Measurements from ENCODE around the gene DDX27.
A peak's percentile ranks its signal among the peaks of the same experiment; 100 is the strongest.
"Not testable (repeated sequence)": the region's sequence is repeated elsewhere in the genome, so short reads cannot be mapped to it uniquely, and the experiment has no call there.

DDX27 gene, protein sequence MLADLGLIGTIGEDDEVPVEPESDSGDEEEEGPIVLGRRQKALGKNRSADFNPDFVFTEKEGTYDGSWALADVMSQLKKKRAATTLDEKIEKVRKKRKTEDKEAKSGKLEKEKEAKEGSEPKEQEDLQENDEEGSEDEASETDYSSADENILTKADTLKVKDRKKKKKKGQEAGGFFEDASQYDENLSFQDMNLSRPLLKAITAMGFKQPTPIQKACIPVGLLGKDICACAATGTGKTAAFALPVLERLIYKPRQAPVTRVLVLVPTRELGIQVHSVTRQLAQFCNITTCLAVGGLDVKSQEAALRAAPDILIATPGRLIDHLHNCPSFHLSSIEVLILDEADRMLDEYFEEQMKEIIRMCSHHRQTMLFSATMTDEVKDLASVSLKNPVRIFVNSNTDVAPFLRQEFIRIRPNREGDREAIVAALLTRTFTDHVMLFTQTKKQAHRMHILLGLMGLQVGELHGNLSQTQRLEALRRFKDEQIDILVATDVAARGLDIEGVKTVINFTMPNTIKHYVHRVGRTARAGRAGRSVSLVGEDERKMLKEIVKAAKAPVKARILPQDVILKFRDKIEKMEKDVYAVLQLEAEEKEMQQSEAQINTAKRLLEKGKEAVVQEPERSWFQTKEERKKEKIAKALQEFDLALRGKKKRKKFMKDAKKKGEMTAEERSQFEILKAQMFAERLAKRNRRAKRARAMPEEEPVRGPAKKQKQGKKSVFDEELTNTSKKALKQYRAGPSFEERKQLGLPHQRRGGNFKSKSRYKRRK

DNA sequence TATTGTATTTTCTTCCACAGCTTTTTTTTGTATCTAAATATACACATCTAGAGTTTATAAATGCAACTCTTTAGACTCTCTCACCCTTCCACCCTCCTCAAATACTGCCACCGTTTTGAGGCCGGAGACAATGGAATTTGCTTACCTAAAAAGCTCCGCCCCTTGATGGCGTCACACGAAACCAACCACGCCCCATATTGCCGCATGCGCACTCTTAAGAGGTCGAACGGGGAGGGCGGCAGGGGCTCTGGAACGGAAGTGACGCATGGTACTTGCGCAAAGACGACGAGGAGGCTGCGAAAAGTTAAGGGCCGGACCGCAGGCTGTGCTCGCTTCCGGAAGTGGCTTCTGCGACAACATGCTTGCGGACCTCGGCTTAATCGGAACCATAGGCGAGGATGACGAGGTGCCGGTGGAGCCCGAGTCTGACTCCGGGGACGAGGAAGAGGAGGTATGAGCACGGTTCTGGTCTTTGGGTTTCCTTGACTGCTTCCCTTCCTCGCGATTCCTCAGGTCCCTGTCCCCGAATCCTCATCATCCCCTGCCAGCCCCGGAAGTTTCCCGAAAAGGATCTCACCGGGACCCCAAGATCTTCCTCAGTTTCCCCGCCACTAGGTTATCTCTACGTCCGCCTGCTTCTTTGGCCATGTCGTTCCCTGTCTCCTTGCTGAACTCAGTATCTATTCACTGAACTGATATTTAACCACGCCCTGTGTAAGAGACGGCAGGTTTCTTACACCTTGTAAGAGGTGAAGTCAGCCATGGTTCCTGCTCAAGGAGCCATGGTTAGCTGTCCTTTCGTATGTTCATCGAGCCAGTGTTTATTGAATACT, at the start of gene DDX27:
DDX27 (plus strand) TSS at position 326 of the 833 bp plus-strand sequence; CDS start at position 359, 33 bp downstream.
- peak; percentile 100 for DNase-seq (ENCODE audit: insufficient read length, low spot score)
- peak; percentile 99 for FAIRE-seq

DNA sequence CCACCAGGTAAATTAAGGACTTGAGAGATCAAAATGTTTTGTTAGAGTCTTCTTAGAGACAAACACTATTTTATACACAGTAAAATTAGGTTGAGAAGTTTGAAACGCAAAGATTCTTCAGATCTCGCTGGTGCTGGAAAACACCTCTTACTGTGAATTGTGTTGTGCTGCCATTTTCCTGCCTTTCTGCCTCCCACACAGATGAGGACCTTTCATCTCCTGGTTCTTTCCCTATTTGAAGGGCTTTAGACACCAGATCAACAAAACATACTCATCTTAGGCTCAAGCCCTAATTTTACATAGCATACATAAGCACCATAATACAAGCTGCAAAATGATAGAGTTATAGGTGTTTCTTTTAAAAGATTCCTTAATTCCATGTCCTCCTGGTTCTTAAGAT, 49.7 kb upstream of the DDX27 start:
- DNase-seq (ENCODE audit: insufficient read length, low spot score) (no peak), FAIRE-seq (peak; percentile 55)

DNA sequence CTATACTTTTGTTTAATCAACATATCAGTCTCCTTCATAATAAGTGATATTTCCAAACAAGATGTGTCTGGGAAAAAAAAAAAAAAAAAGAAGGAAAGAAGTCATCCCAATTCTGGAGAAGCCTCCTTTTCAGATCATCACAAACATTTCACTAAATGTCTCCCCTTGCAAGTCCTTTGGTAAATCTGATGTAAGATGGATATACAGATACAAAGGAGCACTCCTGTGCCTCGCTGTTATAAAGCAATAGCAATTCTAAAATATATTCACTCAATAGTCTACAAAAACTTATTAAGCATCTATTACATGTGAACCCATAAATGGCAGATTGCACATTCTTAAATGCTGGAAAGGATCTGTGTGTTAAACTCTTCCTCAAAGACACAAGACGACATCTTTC, 48.5 kb upstream of the DDX27 start:
- no peak for DNase-seq (ENCODE audit: insufficient read length, low spot score)
- FAIRE-seq = no peak

DNA sequence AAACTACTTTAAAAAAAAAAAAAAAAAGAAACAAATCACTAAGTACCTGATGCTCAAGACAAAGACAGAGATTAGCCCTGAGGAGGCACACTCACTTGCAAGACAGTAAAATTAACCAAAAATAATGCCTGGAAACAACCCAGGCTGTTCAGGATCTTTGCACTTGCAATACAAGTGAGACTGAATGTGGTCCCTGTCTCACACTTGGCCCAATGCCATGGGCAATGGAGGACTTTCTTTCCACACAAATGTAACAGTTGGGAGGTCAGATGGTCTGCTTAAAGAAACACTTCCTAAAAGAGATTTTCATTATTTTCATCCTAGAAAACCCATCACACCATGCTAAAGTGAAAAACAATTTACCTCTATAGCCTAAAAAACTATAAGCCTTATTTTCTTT, 47.3 kb upstream of the DDX27 start:
- FAIRE-seq = no peak
- no peak for DNase-seq (ENCODE audit: insufficient read length, low spot score)

DNA sequence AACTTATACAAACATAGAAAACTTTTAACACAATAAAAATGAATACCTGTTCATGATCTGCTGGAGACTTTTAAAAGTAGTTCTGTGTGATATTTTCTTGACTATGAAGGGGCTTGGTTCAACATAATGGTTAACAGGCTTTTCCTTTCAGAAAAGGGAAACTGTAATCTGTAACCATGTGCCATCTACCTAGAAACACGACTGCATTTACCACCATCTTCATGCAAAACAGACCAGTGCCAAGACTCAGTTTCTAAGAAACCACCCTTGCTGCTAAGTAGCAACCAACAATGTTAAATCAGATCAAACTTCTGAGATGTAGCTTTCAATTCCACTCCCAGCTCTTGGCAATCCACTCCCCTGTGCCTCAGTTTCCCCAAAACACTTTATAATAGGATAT, 46.8 kb upstream of the DDX27 start:
- peak; percentile 42 for FAIRE-seq
- DNase-seq (ENCODE audit: insufficient read length, low spot score) = no peak

DNA sequence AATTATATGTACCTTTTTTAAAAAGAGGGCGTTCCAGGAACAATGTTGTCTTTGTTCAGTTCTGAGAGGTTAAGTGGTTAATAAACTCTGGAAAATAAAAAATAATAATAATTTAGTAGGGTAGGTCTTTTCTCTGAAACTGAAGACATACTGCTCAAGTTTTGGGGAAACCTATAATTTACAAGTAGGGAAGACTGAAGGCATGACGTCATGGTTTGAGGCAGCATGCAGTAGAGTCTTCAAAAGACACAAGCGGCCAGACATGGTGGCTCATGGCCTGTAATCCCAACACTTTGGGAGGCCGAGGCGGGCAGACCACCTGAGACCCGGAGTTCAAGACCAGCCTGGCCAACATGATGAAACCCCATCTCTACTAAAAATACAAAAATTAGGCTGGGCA, 45.0 kb upstream of the DDX27 start:
- FAIRE-seq = no peak
- DNase-seq (ENCODE audit: insufficient read length, low spot score) = no peak

DNA sequence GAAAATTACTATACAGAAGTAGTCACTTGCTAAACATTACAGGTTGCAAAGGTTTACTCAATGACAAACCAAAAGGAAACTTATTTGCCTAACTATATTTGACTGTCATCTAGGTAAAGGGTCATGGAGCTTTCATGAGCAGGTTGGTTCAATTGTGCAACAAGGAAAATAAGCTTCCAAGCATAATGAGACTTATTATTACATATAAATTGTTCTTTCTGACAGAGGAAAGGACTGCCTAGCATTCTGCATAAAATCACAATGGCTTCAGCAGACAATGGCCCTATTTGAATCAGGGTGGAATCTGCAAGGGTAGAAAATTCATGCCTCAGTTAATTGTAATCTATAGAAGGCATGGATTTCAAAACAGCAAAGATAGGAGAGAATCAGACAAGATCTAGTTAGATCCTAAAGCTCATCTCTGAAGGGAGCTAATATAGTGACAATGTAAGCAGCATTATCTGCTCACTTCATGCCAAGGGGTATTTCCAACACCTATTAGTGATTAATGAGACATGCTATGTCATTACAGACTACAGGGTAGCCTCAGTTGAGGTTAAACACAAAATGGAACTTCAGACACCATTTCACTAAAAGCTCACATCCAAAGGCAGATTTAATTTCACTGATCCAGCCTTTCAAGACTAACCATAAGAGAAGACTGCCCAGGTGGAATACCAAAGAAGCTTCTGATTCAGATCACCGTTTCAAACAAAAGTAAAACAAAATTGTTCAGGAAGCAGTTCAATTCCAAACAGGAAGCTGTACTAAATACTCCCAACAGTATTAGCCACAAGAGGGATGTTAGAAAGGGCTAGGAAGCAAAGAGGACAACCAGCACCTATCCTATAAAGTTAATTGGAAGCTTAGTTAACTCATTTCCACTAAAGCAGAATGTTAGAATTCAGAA, 39.6 kb upstream of the DDX27 start:
- DNase-seq (ENCODE audit: insufficient read length, low spot score) = no peak

DNA sequence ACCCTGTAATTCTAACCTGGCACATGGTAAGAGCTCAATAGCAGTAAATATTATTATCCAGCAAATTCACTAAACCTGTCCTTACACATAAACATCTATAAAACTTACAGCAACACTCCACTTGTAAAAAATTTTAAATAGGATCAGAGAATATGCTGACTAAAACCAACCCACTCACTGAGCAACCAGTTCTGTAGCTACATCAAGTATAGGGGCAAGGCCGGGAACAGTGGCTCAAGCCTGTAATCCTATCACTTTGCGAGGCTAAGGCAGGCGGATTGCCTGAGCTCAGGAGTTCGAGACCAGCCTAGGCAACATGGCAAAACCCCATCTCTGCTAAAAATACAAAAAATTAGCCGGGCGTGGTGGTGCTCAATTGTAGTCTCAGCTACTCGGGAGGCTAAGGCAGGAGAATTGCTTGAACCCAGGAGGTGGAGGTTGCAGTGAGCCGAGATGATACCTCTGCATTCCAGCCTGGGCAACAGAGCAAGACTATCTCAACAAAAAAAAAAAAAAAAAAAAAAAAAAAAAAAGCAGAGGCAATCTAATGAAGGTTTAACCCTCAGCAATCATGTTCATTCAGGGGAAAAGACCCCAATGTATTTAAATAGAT, 37.8 kb upstream of the DDX27 start:
- DNase-seq (ENCODE audit: insufficient read length, low spot score) (no peak), FAIRE-seq (peak; percentile 31)

More for the DNA sequence above, 39.6 kb upstream of the DDX27 start:
- no peak for FAIRE-seq

DNA sequence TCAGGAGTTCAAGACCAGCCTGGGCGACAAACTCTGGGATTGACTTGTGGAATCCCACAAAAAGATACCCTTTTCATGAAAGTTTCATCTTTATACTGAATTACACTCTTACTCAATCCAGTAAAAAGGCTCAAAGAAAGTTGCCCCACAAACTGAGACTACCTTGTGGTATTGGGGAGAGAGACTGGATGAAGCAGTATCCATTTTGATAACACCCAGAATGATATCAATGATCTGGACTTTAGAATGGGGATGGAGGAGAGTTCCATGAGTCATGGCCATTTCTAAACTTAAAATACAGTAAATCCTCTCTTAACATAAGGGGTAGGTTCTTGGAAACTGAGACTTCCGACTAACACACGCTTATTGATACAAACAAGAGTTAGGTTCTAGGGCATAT, 35.8 kb upstream of the DDX27 start:
- peak; percentile 4 for FAIRE-seq
- no peak for DNase-seq (ENCODE audit: insufficient read length, low spot score)

DNA sequence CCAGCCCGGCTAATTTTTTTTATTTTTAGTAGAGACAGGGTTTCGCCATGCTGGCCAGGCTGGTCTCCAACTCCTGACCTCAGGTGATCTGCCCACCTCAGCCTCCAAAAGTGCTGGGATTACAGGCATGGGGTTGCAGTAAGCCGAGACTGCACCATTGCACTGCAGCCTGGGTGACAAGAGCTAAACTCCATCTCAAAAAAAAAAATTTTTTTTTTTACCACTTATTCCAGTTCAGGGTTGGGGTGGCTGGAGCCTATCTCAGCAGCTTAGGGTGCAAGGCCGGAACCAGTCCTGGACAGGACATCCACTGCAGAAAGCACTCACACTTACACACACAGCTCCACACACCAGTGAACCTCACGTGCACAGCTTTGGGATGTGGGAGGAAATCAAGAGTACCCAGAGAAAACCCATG, 35.1 kb upstream of the DDX27 start:
- peak; percentile 16 for FAIRE-seq
- not testable (repeated sequence) for DNase-seq (ENCODE audit: insufficient read length, low spot score)

DNA sequence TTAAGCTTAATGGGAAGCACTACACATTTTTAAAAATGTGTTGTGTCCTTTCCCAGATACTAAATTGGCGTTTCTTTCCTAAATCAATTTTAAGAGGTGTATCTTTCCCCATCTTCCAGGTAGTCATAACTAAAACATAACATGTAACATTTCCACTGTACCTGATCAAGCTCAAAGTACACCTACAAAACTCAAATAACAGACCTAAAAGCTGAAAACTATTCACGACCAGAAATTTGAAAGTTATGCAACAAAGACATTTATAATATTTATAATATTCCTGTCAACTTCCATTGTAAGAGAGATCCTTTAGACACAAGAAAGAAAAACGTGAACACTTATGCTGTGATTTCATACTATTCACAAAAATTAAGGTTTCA, 34.5 kb upstream of the DDX27 start:
- DNase-seq (ENCODE audit: insufficient read length, low spot score) (no peak), FAIRE-seq (no peak)

DNA sequence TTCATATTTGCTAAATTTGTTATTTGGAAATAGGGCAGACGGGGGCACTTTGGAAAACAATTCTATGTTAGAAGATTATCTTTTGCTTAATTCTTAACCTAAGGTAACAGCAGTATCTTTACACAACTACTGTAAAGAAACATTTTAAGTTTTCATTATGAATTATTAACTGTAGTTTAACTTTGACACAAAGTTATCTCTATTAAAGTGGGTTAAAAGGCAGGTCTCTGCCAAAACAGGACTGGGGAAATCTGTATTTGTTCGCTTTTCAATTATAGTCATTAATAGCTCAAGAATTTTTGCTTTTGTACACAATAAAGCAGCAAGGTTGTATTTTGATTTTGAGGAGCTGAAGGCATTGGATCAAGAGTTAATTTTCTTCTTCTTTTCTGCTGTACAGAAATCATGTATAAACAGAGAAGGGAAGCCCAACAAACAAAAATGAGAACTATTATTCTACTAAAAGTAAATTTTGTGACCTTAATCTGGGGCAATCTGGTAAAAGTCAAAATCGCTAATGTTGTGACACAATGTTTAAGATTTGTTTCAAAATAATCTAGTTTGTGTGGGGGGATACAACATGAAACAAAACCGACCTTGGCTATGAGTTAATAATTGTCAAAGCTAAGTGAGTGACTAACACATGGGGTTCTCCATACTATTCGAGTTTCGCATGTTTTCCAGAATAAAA, 34.0 kb upstream of the DDX27 start:
- no peak for DNase-seq (ENCODE audit: insufficient read length, low spot score)
- no peak for FAIRE-seq

DNA sequence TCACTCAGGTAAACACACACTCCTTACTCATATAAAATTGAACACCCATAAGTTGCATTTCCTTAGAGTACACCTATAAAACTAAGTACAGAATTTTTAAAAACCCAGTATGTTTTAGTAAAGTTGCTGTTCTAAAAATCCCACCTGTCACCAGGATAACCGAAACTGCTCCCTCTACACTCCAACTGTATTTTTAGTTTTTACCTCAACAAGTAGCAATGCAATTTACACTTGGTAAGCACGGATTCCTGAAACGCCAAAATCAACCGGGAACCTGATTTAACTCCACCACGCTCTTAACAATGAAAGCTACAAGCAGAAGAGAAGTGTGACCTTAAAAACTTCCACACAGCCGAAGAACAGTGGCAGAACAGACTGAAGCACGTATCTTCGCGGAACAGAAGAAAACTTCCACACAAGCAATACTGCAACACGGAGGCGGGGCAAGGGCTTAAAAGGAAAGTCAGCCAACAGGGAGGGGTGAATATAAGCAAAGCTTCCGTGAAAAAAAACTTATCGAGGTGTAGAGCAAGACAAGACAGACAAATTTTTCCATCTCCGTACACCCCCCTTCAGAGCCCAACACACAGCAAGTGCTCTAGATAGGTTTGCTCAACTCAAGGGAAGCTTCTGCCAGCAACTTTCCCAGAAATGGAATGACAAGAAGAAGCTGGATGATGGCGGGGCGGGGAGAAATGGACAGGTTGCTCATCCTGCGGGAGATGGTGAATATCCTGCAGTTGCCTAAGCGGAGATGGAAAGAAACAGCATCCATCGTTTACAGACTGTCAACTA, 32.5 kb upstream of the DDX27 start:
- peak; percentile 88 for FAIRE-seq
- DNase-seq (ENCODE audit: insufficient read length, low spot score) = peak; percentile 74

DNA sequence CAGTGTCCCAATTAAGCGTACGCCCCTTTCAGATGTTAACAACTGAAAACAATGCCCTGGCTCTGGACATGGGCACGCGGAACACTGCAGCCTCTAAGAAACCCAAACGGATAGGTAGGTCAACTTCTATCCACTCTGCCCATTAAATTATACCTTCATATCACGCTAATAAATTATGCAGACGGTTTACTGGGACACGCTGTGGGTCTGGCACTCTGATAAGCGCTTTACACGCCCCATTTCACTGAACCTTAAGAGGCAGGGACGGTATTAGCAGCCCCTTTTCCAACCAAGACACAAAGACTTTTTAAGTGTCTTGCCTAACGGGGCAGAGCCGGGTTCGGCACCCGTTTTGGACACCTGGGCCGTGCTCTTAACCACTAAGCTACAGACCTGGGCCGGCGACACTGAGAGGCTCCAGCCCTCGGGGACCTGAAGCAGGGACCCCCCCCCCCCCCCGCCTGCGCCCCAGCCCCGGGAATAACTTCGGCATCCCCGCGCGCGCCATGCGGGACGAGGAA, 31.8 kb upstream of the DDX27 start:
- no peak for FAIRE-seq
- no peak for DNase-seq (ENCODE audit: insufficient read length, low spot score)

DNA sequence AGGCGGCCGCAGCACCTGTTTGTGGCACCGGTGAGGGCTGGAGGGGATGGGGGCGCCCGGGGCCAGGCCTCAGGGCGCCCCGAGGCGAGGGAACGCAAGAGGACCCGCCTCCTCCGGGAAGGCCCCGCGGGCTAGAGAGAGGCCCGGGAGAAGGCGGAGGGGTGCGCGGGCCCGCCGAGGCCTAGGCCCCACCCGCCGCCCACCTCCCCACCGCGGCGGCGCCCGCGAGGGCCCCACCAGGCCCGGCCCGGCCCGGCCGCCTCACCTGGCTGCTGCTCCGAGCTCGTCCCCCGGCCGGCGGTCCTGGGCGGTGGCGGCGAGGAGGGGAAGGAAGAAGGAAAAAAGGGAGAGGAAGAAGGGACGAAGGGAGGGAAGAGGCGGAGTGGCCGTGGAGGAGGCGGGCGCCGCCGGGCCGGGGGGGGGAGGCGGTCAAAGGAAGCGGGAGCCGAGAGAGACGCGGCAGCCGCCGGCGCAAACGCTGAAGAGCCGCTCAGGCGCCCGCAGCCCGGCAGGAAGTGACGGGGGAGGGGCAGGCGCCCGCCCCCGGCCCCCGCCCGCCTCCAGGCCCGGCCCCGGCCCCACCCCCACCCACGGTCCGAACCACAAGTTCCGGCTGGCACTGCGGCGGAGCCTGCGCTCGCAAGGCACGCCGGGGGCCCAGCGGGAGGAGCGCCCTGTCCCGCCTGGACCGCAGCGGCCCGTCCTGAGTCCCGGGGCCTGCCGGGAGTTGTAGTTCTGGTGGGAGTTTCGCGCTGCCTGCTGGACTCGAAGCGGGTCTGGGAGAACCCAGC, 31.2 kb upstream of the DDX27 start, which contains the start of gene STAU1:
STAU1 (minus strand) TSS at position 484 of the 791 bp plus-strand sequence. CDS start 22,133 bp downstream, outside the sequence.
- FAIRE-seq = peak; percentile 98

DNA sequence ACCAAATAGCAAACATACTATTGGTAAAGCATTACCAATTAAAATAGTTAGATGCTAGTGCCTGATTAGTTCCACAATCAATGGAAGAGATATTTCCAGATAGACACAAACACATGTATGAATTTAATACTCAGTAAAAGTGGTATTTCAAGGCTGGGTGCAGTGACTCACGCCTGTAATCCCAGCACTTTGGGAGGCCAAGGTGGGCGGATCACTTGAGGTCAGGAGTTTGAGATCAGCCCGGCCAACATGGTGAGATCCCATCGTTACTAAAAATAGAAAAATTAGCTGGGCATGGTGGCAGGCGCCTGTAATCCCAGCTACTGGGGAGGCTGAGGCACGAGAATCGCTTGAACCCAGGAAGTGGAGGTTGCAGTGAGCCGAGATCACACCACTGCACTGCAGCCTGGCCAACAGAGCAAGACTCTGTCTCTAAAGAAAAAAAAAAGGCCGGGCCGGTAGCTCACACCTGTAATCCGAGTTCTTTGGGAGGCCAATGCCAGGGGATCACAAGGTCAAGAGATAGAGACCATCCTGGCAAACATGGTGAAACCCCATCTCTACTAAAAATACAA, 26.2 kb upstream of the DDX27 start:
- FAIRE-seq; DNase-seq (ENCODE audit: insufficient read length, low spot score): not testable (repeated sequence)

More for the DNA sequence above, 31.2 kb upstream of the DDX27 start, which contains the start of gene STAU1:
- DNase-seq (ENCODE audit: insufficient read length, low spot score) = peak; percentile 100

Measured in HTR-8/SVneo (cell line).